Upper lobe of left lung (tissue), 6 donors: Measurements from ENCODE around the gene CLMN. TPM values are rescaled to one million over a fixed set of nuclear protein-coding genes. Genes with fewer than 3 reads are reported as not detected.

Source experiments
- ATAC-seq, 2 donors: fragments of 200-7000 bp; cut with Tn5 transposase; one replicate each; pipeline ENCODE4 v1.9.1; 2022; ENCODE audit warnings: mild to moderate bottlenecking in 2 of 2, moderate library complexity in 2 of 2; ENCODE audit not compliant: low FRiP score in 2 of 2
- DNase-seq, 2 donors: peaks; one replicate each; pipeline ENCODE4 v3.0.0-alpha.2; 2019 to 2020
- H3K27ac ChIP-seq, 4 donors: fragments of 200-600 bp; sonication (generic); one replicate each; pipeline ENCODE4 v1.5.1; 2016 to 2019
- H3K27me3 ChIP-seq, 4 donors: fragments of 200-600 bp; sonication (generic); one replicate each; pipeline ENCODE4 v1.5.1; 2017 to 2019
- H3K36me3 ChIP-seq, 4 donors: fragments of 200-600 bp; sonication (generic); one replicate each; pipeline ENCODE4 v1.5.1; 2016 to 2019
- H3K4me1 ChIP-seq, 4 donors: fragments of 200-600 bp; sonication (generic); one replicate each; pipeline ENCODE4 v1.5.1; 2018 to 2019
- H3K4me3 ChIP-seq, 4 donors: fragments of 200-600 bp; sonication (generic); one replicate each; pipeline ENCODE4 v1.5.1; 2017 to 2019; ENCODE audit warnings: mild to moderate bottlenecking in 2 of 4, moderate library complexity in 1 of 4
- H3K9me3 ChIP-seq, 4 donors: fragments of 200-600 bp; sonication (generic); one replicate each; pipeline ENCODE4 v1.5.1; 2018 to 2019
- CTCF ChIP-seq, 6 experiments: fragments of 450-650 bp in 4 of 6; fragments of 200-600 bp in 2 of 6; sonication (generic) in 2 of 6; IDR thresholded peaks; one replicate each; pipeline ENCODE4 v1.5.1; 2016 to 2019; ENCODE audit warnings: antibody characterized with exemption in 6 of 6
- EP300 ChIP-seq, 4 donors: sonication (generic); formaldehyde crosslinking; IDR thresholded peaks; one replicate each; pipeline ENCODE4 v1.5.1; 2017; ENCODE audit warnings: antibody characterized with exemption in 4 of 4, control low read depth in 2 of 4
- POLR2A ChIP-seq, 4 donors: fragments of 450-650 bp; IDR thresholded peaks; one replicate each; pipeline ENCODE4 v1.5.1; 2016 to 2017; ENCODE audit warnings: antibody characterized with exemption in 4 of 4, mild to moderate bottlenecking in 2 of 4
- POLR2AphosphoS5 ChIP-seq, 2 donors: sonication (generic); formaldehyde crosslinking; IDR thresholded peaks; one replicate each; pipeline ENCODE4 v1.5.1; 2017; ENCODE audit warnings: antibody characterized with exemption in 2 of 2
- WGBS, 2 donors: methylation state at CpG; one replicate each; pipeline ENCODE4 v1.1.5; 2017 to 2018; 5-methylcytosine and 5-hydroxymethylcytosine counted together
- total RNA-seq, 6 donors: library from RNA; depleted of rRNA in 4 of 6; stranded (reverse); fragments of >200 nt in 4 of 6; gene quantifications; one replicate each; pipeline versions ENCODE4 v1.1.0 to v1.2.1, GENCODE V29; 2016 to 2021
- donor health status: DM: no; HTN: no; CAD: no; lungs with moderate emphysema.
- donor health status: DM: no; HTN: yes; CAD: no; lungs with severe emphysema.

Gene CLMN
- total RNA-seq, 6 donors from 2014 or later: 9.7 to 35.5 (median 18.8) TPM

GRCh38 chr14:95275494-95275893 lies 44.2 kb downstream of the CLMN start:
- no peaks in the 10 kb centered on the region for H3K36me3 ChIP-seq
- H3K27me3 ChIP-seq: no peaks in the 10 kb centered on the region
- no peaks in the 10 kb centered on the region for H3K9me3 ChIP-seq
- DNase-seq (no peak), ATAC-seq (no peak)
- H3K27ac ChIP-seq: no peak overlapping the region
- 87 to 90% methylated on average over 7 of the region's 7 CpGs for WGBS, 2 donors
- H3K4me3 ChIP-seq: no peak overlapping the region
- H3K4me1 ChIP-seq: no peaks in the 10 kb centered on the region
- TF ChIP-seq EP300 (IDR thresholded peaks at IDR 0.05) (no peak), POLR2A (IDR thresholded peaks at IDR 0.05) (no peak), POLR2AphosphoS5 (IDR thresholded peaks at IDR 0.05) (no peak), CTCF (IDR thresholded peaks at IDR 0.05) (no peak)

- Histone ChIP-seq H3K4me3 (no peak overlapping the region), H3K4me1 (no peaks in the 10 kb centered on the region), H3K9me3 (no peaks in the 10 kb centered on the region), H3K27ac (no peak overlapping the region), H3K27me3 (no peaks in the 10 kb centered on the region), H3K36me3 (no peaks in the 10 kb centered on the region)
- WGBS, 2 donors: 89 to 94% methylated on average over 6 of the region's 6 CpGs
- DNase-seq (no peak), ATAC-seq (no peak)
- no peak for TF ChIP-seq POLR2AphosphoS5 (IDR thresholded peaks at IDR 0.05)
- TF ChIP-seq EP300 (IDR thresholded peaks at IDR 0.05): no peak
- TF ChIP-seq POLR2A (IDR thresholded peaks at IDR 0.05): no peak
- no peak for TF ChIP-seq CTCF (IDR thresholded peaks at IDR 0.05)
Observed at GRCh38 chr14:95274874-95275273, 44.8 kb downstream of the CLMN start.

- H3K27ac ChIP-seq: no peak overlapping the region
- WGBS, 2 donors: 88 to 90% methylated on average over 5 to 7 of the region's 7 CpGs
- TF ChIP-seq CTCF (IDR thresholded peaks at IDR 0.05): no peak
- TF ChIP-seq POLR2A (IDR thresholded peaks at IDR 0.05): no peak
- no peak for TF ChIP-seq EP300 (IDR thresholded peaks at IDR 0.05)
- TF ChIP-seq POLR2AphosphoS5 (IDR thresholded peaks at IDR 0.05): no peak
- no peak for DNase-seq
- ATAC-seq: no peak
- H3K27me3 ChIP-seq: no peaks in the 10 kb centered on the region
- H3K4me3 ChIP-seq: no peak overlapping the region
- H3K4me1 ChIP-seq: no peaks in the 10 kb centered on the region
- H3K9me3 ChIP-seq: no peaks in the 10 kb centered on the region
- no peaks in the 10 kb centered on the region for H3K36me3 ChIP-seq
Observed at GRCh38 chr14:95274279-95274678, 45.4 kb downstream of the CLMN start.

GRCh38 chr14:95273001-95273978 lies 46.4 kb downstream of the CLMN start:
- Histone ChIP-seq H3K4me3 (no peak overlapping the region), H3K36me3 (no peaks in the 10 kb centered on the region), H3K4me1 (no peaks in the 10 kb centered on the region), H3K27ac (no peak overlapping the region), H3K27me3 (no peaks in the 10 kb centered on the region), H3K9me3 (no peaks in the 10 kb centered on the region)
- 80 to 86% methylated on average over 16 to 17 of the region's 17 CpGs for WGBS, 2 donors
- DNase-seq (no peak), ATAC-seq (peak; percentile 29 to 47)
- TF ChIP-seq CTCF (IDR thresholded peaks at IDR 0.05): no peak
- no peak for TF ChIP-seq POLR2A (IDR thresholded peaks at IDR 0.05)
- TF ChIP-seq EP300 (IDR thresholded peaks at IDR 0.05): no peak
- no peak for TF ChIP-seq POLR2AphosphoS5 (IDR thresholded peaks at IDR 0.05)
